ENCODE results near the gene FMO1.
"Not testable (repeated sequence)": the region's sequence is repeated elsewhere in the genome, so short reads cannot be mapped to it uniquely, and the experiment has no call there.

The FMO1 gene

GRCh38 chr1:171286032-171286705 is 37.9 kb downstream of the FMO1 start:
- no peak for DNase-seq
- ATAC-seq (ENCODE audit: insufficient read depth, low read depth), result no peak
- H3K9ac ChIP-seq (ENCODE audit: low read depth, low read length), result no peak overlapping the region

GRCh38 chr1:171290621-171291020 is 42.3 kb downstream of the FMO1 start:
- H3K4me2 ChIP-seq (ENCODE audit: insufficient read depth, low read length), result no peak overlapping the region
- no peak for DNase-seq
- no peaks in the 10 kb centered on the region for H3K9me3 ChIP-seq (ENCODE audit: insufficient read depth, low read length, severe bottlenecking)
- H3K9ac ChIP-seq (ENCODE audit: low read depth, low read length), result no peak overlapping the region
- H3K79me2 ChIP-seq (ENCODE audit: insufficient read depth, low read length), result no peaks in the 10 kb centered on the region
- no peak overlapping the region for H3K27ac ChIP-seq (ENCODE audit: low read length)
- no peaks in the 10 kb centered on the region for H3K27me3 ChIP-seq (ENCODE audit: insufficient read depth, low read length, poor library complexity)
- no peak for ATAC-seq (ENCODE audit: insufficient read depth, low read depth)
- H3K36me3 ChIP-seq (ENCODE audit: insufficient read depth, low read length), result no peaks in the 10 kb centered on the region
- H3K4me1 ChIP-seq (ENCODE audit: insufficient read depth, low read length), result no peaks in the 10 kb centered on the region
- no peak for TF ChIP-seq EZH2 (IDR thresholded peaks at IDR 0.05; ENCODE audit: borderline replicate concordance, low read depth, low read length, severe bottlenecking)
- no peak for TF ChIP-seq CTCF (IDR thresholded peaks at IDR 0.05; ENCODE audit: borderline replicate concordance, extremely low read depth, low read length, poor library complexity, severe bottlenecking)
- H4K20me1 ChIP-seq (ENCODE audit: insufficient read depth, low read length), result no peaks in the 10 kb centered on the region
- no peak overlapping the region for H3K4me3 ChIP-seq (ENCODE audit: low read depth in 1 of 2, low read length in 2 of 2)
- H2AFZ ChIP-seq (ENCODE audit: low read depth, low read length), result no peak overlapping the region

More at GRCh38 chr1:171286032-171286705, 37.9 kb downstream of the FMO1 start:
- H3K36me3 ChIP-seq (ENCODE audit: insufficient read depth, low read length), result no peaks in the 10 kb centered on the region
- H3K27me3 ChIP-seq (ENCODE audit: insufficient read depth, low read length, poor library complexity), result peaks cover 4% of the 10 kb centered on the region
- no peak overlapping the region for H3K4me2 ChIP-seq (ENCODE audit: insufficient read depth, low read length)
- no peak overlapping the region for H3K27ac ChIP-seq (ENCODE audit: low read length)
- no peaks in the 10 kb centered on the region for H4K20me1 ChIP-seq (ENCODE audit: insufficient read depth, low read length)
- no peak for TF ChIP-seq CTCF (IDR thresholded peaks at IDR 0.05; ENCODE audit: borderline replicate concordance, extremely low read depth, low read length, poor library complexity, severe bottlenecking)
- H2AFZ ChIP-seq (ENCODE audit: low read depth, low read length), result no peak overlapping the region
- no peaks in the 10 kb centered on the region for H3K79me2 ChIP-seq (ENCODE audit: insufficient read depth, low read length)
- no peaks in the 10 kb centered on the region for H3K9me3 ChIP-seq (ENCODE audit: insufficient read depth, low read length, severe bottlenecking)
- no peak overlapping the region for H3K4me3 ChIP-seq (ENCODE audit: low read depth in 1 of 2, low read length in 2 of 2)
- H3K4me1 ChIP-seq (ENCODE audit: insufficient read depth, low read length), result no peaks in the 10 kb centered on the region

GRCh38 chr1:171292799-171293198 is 44.5 kb downstream of the FMO1 start:
- no peak for TF ChIP-seq EZH2 (IDR thresholded peaks at IDR 0.05; ENCODE audit: borderline replicate concordance, low read depth, low read length, severe bottlenecking)
- TF ChIP-seq CTCF (IDR thresholded peaks at IDR 0.05; ENCODE audit: borderline replicate concordance, extremely low read depth, low read length, poor library complexity, severe bottlenecking), result no peak
- H3K9ac ChIP-seq (ENCODE audit: low read depth, low read length), result no peak overlapping the region
- no peak for DNase-seq

GRCh38 chr1:171295383-171295782 is 47.1 kb downstream of the FMO1 start:
- H3K4me2 ChIP-seq (ENCODE audit: insufficient read depth, low read length); H3K27me3 ChIP-seq (ENCODE audit: insufficient read depth, low read length, poor library complexity); H3K9me3 ChIP-seq (ENCODE audit: insufficient read depth, low read length, severe bottlenecking): not testable (repeated sequence)

More at GRCh38 chr1:171292799-171293198, 44.5 kb downstream of the FMO1 start:
- Histone ChIP-seq H3K4me1 (ENCODE audit: insufficient read depth, low read length) (no peaks in the 10 kb centered on the region), H3K36me3 (ENCODE audit: insufficient read depth, low read length) (no peaks in the 10 kb centered on the region), H3K4me2 (ENCODE audit: insufficient read depth, low read length) (no peak overlapping the region), H3K9me3 (ENCODE audit: insufficient read depth, low read length, severe bottlenecking) (no peaks in the 10 kb centered on the region), H3K4me3 (ENCODE audit: low read depth in 1 of 2, low read length in 2 of 2) (no peak overlapping the region), H2AFZ (ENCODE audit: low read depth, low read length) (no peak overlapping the region), H3K79me2 (ENCODE audit: insufficient read depth, low read length) (no peaks in the 10 kb centered on the region), H3K27ac (ENCODE audit: low read length) (no peak overlapping the region), H4K20me1 (ENCODE audit: insufficient read depth, low read length) (no peaks in the 10 kb centered on the region), H3K27me3 (ENCODE audit: insufficient read depth, low read length, poor library complexity) (no peaks in the 10 kb centered on the region)
- no peak for ATAC-seq (ENCODE audit: insufficient read depth, low read depth)

More at GRCh38 chr1:171295383-171295782, 47.1 kb downstream of the FMO1 start:
- not testable (repeated sequence) for H4K20me1 ChIP-seq (ENCODE audit: insufficient read depth, low read length); DNase-seq; ATAC-seq (ENCODE audit: insufficient read depth, low read depth); H3K4me3 ChIP-seq (ENCODE audit: low read depth in 1 of 2, low read length in 2 of 2); H3K4me1 ChIP-seq (ENCODE audit: insufficient read depth, low read length); H2AFZ ChIP-seq (ENCODE audit: low read depth, low read length); H3K27ac ChIP-seq (ENCODE audit: low read length); H3K36me3 ChIP-seq (ENCODE audit: insufficient read depth, low read length); H3K9ac ChIP-seq (ENCODE audit: low read depth, low read length); H3K79me2 ChIP-seq (ENCODE audit: insufficient read depth, low read length)
